HEK293T (cell line): ENCODE results near the gene SYNCRIP.

Experiments used
- FOXM1 ChIP-seq: fragments of 450-650 bp; IDR thresholded peaks from 2 replicates; pipeline ENCODE4 v1.6.1; 2017; ENCODE audit warnings: mild to moderate bottlenecking, borderline replicate concordance
- NFRKB ChIP-seq: fragments of 450-650 bp; IDR thresholded peaks from 2 replicates; pipeline ENCODE4 v1.6.1; 2016; ENCODE audit warnings: mild to moderate bottlenecking, moderate library complexity

DNA sequence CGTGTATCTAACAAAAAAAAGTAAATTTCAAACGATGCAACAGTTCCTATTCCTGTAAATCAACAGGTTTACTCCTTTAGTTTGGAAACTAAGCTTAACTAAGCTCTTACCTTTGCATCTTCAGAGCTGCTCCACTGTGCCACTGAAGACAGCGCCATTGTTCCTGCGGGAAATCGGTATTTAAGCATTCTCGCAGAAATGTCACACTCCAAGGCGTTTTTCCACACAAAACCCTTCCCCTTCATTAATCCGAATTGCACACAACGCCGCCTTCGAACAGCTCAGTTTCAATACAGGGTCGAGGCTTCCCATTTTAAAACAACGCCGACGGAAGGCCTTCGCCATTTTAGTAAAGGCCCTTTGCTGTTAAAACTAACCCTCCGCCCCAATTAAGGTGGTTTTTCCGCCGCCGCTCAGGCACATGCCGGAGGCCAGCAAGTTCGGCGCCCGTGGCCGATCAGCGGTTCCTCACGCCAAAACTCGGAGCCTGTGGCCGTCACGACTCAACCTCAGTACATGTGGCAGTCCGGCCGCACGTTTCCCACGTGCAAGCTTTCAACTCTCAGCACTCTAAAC is 35.4 kb upstream of the SYNCRIP start:
- no peak for TF ChIP-seq FOXM1
- TF ChIP-seq NFRKB, result no peak
